GM18517 (cell line): Measurements from ENCODE around the gene PIP4K2B.

Experiments used
- ATAC-seq: cut with Tn5 transposase; IDR thresholded peaks from one replicate; pipeline ENCODE4 v1.9.1; 2021; ENCODE audit warnings: mild to moderate bottlenecking, moderate library complexity; ENCODE audit not compliant: unreplicated experiment

PIP4K2B gene

GRCh38 chr17:38746004-38746848 lies 53.1 kb downstream of the PIP4K2B start:
- no peak for ATAC-seq

DNA sequence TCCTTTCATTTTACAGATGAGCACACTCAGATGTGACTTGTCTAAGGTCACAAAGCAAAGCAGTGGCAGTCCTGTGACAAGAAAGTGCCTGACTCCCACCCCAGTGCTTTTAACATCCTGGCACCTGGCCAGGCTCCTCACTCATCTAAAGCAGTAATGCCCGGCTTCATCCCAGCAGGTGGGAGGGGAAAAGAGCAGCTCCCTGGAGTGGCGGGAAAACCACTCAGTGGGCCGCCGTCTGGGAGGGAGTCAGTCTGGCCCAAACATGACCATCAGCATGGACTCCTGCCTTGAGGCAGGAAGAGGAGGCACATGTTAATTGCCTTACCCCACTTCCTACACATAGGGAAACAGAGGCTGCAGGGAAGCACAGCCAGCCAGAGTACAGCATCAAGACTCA lies 53.8 kb downstream of the PIP4K2B start:
- ATAC-seq: no peak

DNA sequence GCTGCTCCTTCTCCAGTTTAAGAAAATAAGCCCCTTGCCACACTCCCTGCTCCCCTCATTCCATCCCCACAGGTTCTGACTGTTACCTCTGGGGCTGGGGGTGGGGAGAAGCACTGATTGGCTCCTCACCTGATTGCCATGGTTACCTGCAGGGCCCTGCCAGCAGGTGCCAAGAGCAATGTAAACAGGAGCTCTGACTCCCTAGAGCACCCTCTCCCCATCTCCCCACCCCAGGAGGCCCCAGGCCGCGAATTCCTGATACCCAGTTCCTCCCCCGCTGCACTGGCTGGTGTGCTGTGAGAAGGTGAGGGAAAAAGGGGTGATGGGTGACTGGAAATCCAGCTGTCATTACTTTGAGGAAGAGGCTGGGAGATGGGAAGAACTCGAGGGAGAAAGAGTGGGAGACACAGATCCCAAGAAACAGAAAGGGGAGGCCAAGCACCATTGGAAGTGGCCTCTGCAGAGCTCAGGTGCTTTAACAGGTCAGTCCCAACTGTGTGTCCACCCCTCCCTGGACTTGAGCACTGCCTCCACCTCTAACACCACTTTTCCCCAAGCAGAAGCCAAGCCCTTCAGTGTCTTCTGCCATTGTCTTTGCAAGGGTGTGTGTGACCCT lies 55.7 kb downstream of the PIP4K2B start:
- no peak for ATAC-seq

- ATAC-seq: no peak
Measured at GRCh38 chr17:38742411-38743308, 56.7 kb downstream of the PIP4K2B start.

DNA sequence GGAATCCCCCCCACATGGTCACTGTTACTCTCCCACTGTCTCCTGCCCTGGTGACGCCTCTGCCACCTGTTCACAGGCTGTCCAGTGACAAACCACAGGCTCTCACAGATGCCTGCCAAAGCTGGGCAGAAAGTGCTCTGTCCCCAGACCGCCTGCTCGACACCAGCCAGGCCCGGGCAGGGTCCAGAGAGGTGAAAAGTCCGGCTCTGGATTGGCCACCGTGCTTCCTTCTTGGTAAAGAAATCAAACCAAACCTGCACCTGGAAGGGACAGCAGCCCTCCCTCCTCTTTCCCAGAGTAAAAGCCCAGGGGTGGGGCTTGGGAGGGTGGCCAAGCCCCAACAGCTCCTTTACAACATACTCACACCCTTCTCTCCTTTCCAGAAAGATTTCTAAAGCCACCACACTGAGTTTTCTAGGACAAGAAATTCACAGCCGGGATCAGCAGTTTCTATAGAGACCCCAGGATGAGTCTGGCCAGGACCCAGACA lies 57.4 kb downstream of the PIP4K2B start:
- ATAC-seq: no peak

DNA sequence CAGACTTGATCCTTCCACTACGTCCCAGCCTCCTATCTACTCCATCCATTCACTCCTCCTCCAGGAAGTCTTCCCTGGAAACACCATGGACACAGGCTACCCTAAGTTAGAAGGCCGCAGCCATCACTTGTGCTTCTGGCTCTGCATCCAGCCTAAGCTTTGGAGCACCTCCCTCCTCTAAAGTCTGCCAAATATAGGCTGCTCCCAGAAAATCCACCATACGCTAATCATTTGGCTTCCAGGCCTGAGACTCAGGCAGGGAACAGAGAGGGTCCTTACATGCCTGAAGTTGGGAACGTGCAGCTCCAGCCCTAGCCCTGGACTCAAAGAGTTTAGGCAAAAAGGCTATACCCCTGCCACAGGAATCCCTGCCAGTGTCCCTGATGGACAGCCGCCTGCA lies 57.9 kb downstream of the PIP4K2B start:
- no peak for ATAC-seq

DNA sequence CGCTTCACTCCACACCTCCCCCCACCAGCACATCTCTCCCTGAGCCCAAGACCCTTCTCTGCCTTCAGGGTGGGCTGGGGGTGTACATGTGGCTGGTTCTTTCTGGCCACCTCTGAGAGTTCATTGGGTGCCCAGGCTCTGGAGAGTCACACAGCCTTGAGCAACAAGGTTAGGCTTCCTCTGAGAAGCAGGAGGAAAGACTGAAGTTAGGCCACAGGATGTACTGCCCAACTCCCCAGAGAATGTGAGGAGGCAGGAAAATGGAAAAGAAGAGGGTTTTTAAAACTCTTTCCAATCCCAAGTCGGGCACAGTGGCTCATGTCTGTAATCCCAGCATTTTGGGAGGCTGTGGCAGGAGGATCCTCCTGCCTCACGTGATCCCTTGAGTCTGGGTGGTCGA lies 58.5 kb downstream of the PIP4K2B start:
- no peak for ATAC-seq

GRCh38 chr17:38740044-38740443 lies 59.3 kb downstream of the PIP4K2B start:
- ATAC-seq: no peak

DNA sequence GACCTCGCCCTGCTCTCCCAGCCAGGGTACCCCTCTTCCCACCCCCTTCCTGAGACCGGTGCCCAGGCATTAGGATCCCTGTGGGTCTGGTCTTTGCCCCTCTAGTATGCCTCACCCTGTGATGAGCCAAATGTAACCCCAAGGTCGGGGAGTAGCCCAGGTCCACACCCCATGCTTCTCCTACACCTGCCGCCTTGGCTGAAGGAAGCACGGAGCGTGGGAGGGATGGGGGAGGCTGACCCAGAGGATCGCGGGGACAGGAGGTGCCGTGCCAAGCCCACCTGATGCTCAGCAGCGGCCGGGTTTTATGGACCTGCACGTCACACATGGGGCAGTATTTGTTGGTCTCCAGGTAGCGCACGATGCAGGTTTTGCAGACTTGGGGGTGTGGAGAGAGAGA lies 60.1 kb downstream of the PIP4K2B start:
- ATAC-seq: no peak

DNA sequence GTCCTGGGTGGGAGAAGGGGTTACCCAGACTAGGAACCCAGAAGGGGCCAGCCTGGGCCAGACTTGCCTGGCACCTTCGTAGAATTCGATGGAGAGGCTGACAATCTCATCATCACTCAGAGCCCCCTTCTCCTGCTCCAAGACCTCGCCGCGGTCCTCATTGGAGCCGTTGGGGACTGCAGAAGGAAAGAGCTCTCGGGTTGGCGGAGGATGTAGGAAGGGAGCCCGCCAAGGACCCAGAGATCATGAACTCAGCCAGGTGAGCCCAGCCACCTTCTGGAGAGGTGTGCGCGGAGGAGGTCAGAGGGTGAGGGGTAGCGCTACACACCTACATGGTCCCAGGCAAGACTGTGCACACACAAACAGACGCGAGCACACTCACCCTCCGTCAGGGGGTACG lies 60.7 kb downstream of the PIP4K2B start:
- ATAC-seq: no peak

- ATAC-seq: no peak
Measured at GRCh38 chr17:38738007-38738662, 61.2 kb downstream of the PIP4K2B start.

DNA sequence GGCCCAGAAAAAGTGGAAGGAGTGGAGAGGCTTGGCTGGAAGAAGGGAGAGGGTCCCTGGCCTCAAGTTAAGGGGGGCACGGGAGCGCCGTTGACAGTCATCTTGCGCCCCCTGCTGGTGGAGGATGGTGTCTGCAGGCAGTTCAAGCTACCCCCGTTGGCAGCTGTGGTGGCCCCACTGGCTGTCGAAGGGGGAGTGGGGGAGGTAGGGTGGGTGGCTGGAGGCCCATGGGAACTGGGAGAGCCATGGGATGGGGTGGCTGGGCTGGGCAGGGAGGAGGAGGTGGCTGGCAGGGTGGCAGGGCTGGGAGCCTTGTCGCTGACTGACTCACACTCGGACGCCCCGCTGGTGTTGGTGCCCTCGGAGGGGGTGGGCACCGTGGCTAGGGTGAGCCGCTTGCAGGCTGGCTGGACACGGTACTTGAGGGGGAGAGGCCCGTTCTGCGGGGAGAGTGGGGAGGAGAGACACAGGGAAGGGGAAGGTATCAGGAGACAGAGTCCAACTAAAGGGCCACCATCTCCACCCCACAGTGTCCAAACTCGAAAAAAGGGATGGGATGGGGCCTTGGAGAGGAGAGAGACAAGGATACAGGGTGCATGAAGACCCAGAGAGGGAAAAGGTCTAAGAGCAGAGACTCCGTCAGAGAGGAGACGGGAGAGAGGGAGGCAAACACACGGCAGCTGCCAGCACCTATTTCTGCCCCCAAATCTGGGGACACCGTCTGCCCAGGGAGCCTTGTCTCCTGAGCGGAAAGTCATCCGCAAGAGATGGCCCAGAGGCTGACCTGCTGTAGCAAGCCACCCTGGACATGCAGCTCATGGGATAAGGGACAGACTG lies 64.0 kb downstream of the PIP4K2B start:
- no peak for ATAC-seq

GRCh38 chr17:38733982-38734973 lies 65.1 kb downstream of the PIP4K2B start:
- no peak for ATAC-seq

GRCh38 chr17:38733282-38733981 lies 65.9 kb downstream of the PIP4K2B start:
- no peak for ATAC-seq

GRCh38 chr17:38732376-38733281 lies 66.7 kb downstream of the PIP4K2B start:
- ATAC-seq: no peak

DNA sequence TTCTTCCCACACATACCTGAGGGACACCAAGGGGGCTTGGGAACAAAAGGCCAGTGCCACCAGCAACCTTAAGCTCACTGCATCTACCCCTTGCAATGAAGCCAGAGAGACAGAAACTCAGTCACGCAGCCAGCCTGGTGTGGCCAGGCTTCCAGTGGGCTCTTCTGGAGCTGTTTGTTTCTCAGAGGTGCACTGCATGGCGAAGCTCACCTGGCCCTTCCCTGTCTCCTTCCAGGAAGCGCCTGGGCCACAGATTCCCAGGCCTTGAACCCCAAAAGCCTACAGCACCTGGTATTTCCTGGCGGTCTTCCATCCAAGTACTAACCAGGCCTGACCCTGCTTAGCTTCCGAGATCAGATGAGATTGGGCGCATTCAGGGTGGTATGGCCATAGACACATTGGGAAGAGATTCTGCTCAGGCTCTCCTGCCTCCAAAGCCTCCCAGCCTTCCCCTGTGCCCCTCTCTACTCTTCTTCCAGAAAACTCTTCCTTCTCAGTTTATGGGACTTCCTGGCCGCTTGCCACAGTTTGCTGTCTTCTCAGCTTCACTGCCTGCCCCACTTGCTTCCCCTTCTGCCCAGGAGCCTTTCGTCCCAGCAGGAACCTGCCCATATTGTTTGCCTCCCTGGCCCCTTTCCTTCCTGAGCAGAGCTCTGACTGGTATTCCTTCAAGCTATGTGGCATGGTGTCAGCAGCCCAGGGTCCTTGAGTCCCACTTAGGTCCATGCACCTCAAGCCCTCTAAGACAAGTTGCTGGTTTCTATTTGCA lies 67.6 kb downstream of the PIP4K2B start:
- ATAC-seq: no peak
